ENCODE measurements around the gene NRXN3.

Gene NRXN3

DNA sequence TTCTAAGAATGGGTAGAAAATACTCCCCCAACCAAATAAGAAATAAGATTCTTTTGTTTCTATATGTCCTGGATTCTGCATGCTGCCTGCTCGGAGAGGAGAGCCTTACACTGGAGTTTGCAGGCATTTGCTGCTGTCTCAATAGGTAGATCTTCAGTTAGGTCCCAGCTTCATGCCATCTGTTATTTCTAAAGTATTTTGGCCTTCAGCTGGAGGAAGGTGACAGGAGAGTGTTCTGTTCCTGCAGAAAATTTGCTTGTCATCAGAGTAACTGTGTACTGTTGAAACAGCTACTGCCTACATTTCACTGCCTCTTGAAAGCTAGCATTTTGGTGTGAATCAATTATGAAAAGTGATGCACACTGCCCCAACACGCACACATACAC lies 966.9 kb downstream of the NRXN3 start:
- Histone ChIP-seq H3K4me1 (ENCODE audit: control insufficient read depth in 5 of 5, insufficient read depth in 5 of 5, low read length in 5 of 5) (no peaks in the 10 kb centered on the region), H3K4me3 (ENCODE audit: low read depth in 1 of 5, low read length in 5 of 5) (no peak overlapping the region), H3K36me3 (ENCODE audit: control insufficient read depth in 5 of 5, insufficient read depth in 5 of 5, low read length in 5 of 5) (no peaks in the 10 kb centered on the region), H3K9me3 (ENCODE audit: control insufficient read depth in 5 of 5, low read length in 5 of 5) (no peaks in the 10 kb centered on the region), H3K9ac (ENCODE audit: low read length in 5 of 5) (no peak overlapping the region), H3K27me3 (ENCODE audit: control insufficient read depth in 5 of 5, insufficient read depth in 4 of 5, low read length in 5 of 5) (no peaks in the 10 kb centered on the region), H3K27ac (ENCODE audit: low read depth, low read length) (no peak overlapping the region)

DNA sequence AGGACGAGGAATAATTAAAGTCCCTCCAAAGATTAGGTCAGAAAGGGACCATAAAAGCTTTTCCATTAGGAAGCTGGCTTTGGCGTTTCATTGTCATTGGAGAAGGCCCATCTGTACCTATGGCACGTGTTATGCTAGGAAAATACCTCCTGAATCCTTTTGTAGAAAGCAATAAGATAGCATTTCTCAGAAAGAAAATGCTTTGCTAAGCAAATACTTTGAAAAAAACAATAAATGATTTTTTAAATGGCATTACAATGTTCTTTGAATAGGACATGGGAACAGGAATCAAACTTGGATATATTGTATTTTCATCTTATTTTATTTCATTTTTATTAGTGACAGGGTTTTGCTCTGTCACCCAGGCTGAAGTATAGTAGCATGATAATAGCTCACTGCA lies 967.7 kb downstream of the NRXN3 start:
- Histone ChIP-seq H3K4me1 (ENCODE audit: control insufficient read depth in 5 of 5, insufficient read depth in 5 of 5, low read length in 5 of 5) (no peaks in the 10 kb centered on the region), H3K9me3 (ENCODE audit: control insufficient read depth in 5 of 5, low read length in 5 of 5) (no peaks in the 10 kb centered on the region), H3K4me3 (ENCODE audit: low read depth in 1 of 5, low read length in 5 of 5) (no peak overlapping the region), H3K36me3 (ENCODE audit: control insufficient read depth in 5 of 5, insufficient read depth in 5 of 5, low read length in 5 of 5) (no peaks in the 10 kb centered on the region), H3K9ac (ENCODE audit: low read length in 5 of 5) (no peak overlapping the region), H3K27ac (ENCODE audit: low read depth, low read length) (no peak overlapping the region), H3K27me3 (ENCODE audit: control insufficient read depth in 5 of 5, insufficient read depth in 4 of 5, low read length in 5 of 5) (no peaks in the 10 kb centered on the region)

DNA sequence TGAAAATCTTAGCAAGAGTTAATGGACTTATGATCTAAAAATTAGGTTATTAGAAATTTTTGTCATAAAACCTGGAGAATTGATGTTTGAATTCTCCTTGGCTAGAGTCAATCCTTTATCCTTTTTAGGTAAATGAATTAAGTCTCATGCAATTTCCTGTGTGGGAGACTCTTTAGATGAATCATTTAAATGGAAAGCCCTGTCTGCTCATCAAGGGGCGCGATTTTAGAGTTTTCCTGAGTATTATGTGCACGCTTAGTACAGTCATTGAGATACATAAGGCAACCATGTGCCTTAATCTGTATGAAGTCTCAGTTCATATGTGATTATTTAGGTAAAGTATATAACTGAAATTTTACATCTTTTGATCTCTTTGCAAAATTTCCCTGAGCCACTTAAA lies 974.7 kb downstream of the NRXN3 start:
- no peak overlapping the region for H3K27ac ChIP-seq (ENCODE audit: low read depth, low read length)
- H3K27me3 ChIP-seq (ENCODE audit: control insufficient read depth in 5 of 5, insufficient read depth in 4 of 5, low read length in 5 of 5), result no peaks in the 10 kb centered on the region
- H3K4me1 ChIP-seq (ENCODE audit: control insufficient read depth in 5 of 5, insufficient read depth in 5 of 5, low read length in 5 of 5), result no peaks in the 10 kb centered on the region
- no peak overlapping the region for H3K4me3 ChIP-seq (ENCODE audit: low read depth in 1 of 5, low read length in 5 of 5)
- no peak overlapping the region for H3K9ac ChIP-seq (ENCODE audit: low read length in 5 of 5)
- no peaks in the 10 kb centered on the region for H3K36me3 ChIP-seq (ENCODE audit: control insufficient read depth in 5 of 5, insufficient read depth in 5 of 5, low read length in 5 of 5)
- H3K9me3 ChIP-seq (ENCODE audit: control insufficient read depth in 5 of 5, low read length in 5 of 5), result no peaks in the 10 kb centered on the region

DNA sequence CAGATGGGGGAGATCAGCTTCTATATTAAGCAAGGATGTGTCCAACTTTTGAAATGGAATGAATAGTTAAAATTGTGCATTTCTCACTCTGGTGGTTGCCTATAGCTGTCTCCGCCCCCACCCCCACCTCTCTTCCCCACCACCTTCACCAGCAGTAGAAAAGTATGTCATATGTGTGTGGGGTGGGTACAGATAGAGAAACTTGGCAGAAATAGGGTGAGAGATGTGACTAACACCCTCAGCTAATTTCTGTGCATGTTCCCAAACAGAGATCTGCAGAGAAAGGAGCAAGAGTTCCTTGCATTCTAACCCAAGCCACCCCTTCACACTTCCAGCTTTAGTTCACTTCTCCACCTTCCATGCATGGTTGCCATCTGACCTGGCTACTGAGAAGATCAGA lies 980.1 kb downstream of the NRXN3 start:
- no peak overlapping the region for H3K27ac ChIP-seq (ENCODE audit: low read depth, low read length)
- H3K9me3 ChIP-seq (ENCODE audit: control insufficient read depth in 5 of 5, low read length in 5 of 5), result no peaks in the 10 kb centered on the region
- H3K9ac ChIP-seq (ENCODE audit: low read length in 5 of 5), result no peak overlapping the region
- no peaks in the 10 kb centered on the region for H3K4me1 ChIP-seq (ENCODE audit: control insufficient read depth in 5 of 5, insufficient read depth in 5 of 5, low read length in 5 of 5)
- H3K36me3 ChIP-seq (ENCODE audit: control insufficient read depth in 5 of 5, insufficient read depth in 5 of 5, low read length in 5 of 5), result no peaks in the 10 kb centered on the region
- no peaks in the 10 kb centered on the region for H3K27me3 ChIP-seq (ENCODE audit: control insufficient read depth in 5 of 5, insufficient read depth in 4 of 5, low read length in 5 of 5)
- no peak overlapping the region for H3K4me3 ChIP-seq (ENCODE audit: low read depth in 1 of 5, low read length in 5 of 5)

DNA sequence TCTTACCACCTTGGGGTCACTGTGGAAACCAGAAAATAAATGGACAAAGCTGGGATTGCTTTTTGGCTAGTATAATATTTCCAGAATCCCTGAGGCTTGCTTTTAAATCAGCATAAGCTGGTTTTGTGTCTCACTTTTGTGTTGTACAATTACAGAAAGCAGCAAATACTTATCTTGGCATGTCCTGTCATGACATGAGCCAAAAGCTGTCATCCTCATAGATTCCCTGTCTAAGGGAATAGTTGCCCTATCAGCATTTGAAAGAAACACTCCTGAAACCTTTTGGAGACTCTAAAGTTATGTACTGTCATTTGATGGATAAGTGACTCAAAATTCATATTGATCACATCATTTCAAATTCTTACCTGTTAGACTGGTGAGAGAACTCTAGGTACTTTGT lies 987.2 kb downstream of the NRXN3 start:
- no peaks in the 10 kb centered on the region for H3K36me3 ChIP-seq (ENCODE audit: control insufficient read depth in 5 of 5, insufficient read depth in 5 of 5, low read length in 5 of 5)
- H3K4me1 ChIP-seq (ENCODE audit: control insufficient read depth in 5 of 5, insufficient read depth in 5 of 5, low read length in 5 of 5), result no peaks in the 10 kb centered on the region
- H3K4me3 ChIP-seq (ENCODE audit: low read depth in 1 of 5, low read length in 5 of 5), result no peak overlapping the region
- no peaks in the 10 kb centered on the region for H3K9me3 ChIP-seq (ENCODE audit: control insufficient read depth in 5 of 5, low read length in 5 of 5)
- H3K27ac ChIP-seq (ENCODE audit: low read depth, low read length), result no peak overlapping the region
- no peak overlapping the region for H3K9ac ChIP-seq (ENCODE audit: low read length in 5 of 5)
- no peaks in the 10 kb centered on the region for H3K27me3 ChIP-seq (ENCODE audit: control insufficient read depth in 5 of 5, insufficient read depth in 4 of 5, low read length in 5 of 5)

DNA sequence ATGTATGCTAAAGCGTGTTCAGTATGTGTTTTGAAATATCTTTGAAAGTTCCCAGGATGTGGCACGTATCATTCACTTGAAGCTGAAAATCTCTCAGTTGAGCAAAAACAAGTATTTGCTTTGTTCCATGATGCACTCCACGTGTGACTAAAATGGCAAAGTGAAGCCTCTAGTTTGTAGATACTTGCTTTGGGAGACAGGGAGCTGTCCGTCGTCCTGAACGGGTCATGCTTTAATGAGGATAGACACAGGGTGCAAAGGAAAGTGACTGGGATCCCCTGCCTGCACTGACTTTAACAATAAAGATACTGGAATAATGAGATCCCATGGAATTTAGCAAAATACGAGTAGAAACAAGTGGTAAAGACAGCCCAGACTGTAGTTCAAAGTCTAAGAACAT lies 991.4 kb downstream of the NRXN3 start:
- no peak overlapping the region for H3K27ac ChIP-seq (ENCODE audit: low read depth, low read length)

DNA sequence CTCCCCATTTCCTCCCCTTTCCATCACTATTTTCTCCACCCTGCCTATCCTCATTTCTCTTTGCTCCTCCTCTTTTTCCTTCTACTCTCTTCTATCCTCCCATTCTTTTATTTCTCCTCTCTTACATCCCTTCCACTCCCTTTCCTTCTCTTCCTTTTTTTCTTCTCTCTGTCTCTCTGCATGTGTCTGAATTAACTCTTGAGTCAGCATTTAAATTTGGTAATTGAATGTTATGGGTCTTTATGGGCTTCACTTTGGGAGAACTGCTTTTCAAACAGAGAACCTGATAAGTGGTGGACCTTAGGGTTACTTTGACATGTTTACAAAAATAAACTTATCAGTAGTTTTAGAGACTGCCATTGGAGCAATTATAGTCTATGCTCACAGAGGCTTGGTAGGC lies 992.7 kb downstream of the NRXN3 start:
- peaks cover 0 to 2% (median 0%) of the 10 kb centered on the region in 5 donors for H3K9me3 ChIP-seq (ENCODE audit: control insufficient read depth in 5 of 5, low read length in 5 of 5)
- no peaks in the 10 kb centered on the region for H3K27me3 ChIP-seq (ENCODE audit: control insufficient read depth in 5 of 5, insufficient read depth in 4 of 5, low read length in 5 of 5)
- no peak overlapping the region for H3K9ac ChIP-seq (ENCODE audit: low read length in 5 of 5)

More for the DNA sequence above, 991.4 kb downstream of the NRXN3 start:
- H3K36me3 ChIP-seq (ENCODE audit: control insufficient read depth in 5 of 5, insufficient read depth in 5 of 5, low read length in 5 of 5), result no peaks in the 10 kb centered on the region
- no peaks in the 10 kb centered on the region for H3K27me3 ChIP-seq (ENCODE audit: control insufficient read depth in 5 of 5, insufficient read depth in 4 of 5, low read length in 5 of 5)
- H3K4me1 ChIP-seq (ENCODE audit: control insufficient read depth in 5 of 5, insufficient read depth in 5 of 5, low read length in 5 of 5), result peaks cover 0 to 5% (median 0%) of the 10 kb centered on the region in 5 donors
- H3K9me3 ChIP-seq (ENCODE audit: control insufficient read depth in 5 of 5, low read length in 5 of 5), result peaks cover 0 to 2% (median 0%) of the 10 kb centered on the region in 5 donors
- no peak overlapping the region for H3K4me3 ChIP-seq (ENCODE audit: low read depth in 1 of 5, low read length in 5 of 5)
- H3K9ac ChIP-seq (ENCODE audit: low read length in 5 of 5), result no peak overlapping the region

DNA sequence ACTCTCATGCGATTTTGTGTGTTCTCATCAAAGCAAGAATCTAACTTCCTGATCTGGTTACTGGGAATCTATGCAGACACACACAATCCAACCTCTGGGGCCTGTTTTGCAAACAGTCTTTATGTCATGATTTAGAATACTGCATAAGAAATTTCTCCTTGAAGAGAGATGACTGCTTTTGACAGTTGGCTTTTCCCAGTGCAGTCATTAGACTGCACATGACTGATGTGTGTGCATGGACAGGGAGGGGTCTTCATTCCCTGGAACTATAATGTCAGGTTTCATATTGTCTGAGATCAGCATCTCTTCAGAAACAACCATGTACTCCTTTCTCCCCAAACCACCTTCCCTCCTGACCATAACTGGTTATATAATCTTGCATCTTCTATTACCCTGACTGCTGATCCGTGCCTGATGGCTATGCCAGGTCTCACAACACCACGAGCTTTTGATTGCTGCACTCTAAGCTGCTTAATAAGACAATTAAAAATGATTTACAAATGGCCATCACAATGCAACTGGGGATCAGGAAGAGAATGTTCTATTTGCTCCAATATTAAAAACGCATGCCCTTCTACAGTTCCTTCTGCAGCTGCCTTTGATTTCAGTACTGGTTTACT lies 995.4 kb downstream of the NRXN3 start:
- no peaks in the 10 kb centered on the region for H3K36me3 ChIP-seq (ENCODE audit: control insufficient read depth in 5 of 5, insufficient read depth in 5 of 5, low read length in 5 of 5)
- H3K27ac ChIP-seq (ENCODE audit: low read depth, low read length), result no peak overlapping the region
- H3K9me3 ChIP-seq (ENCODE audit: control insufficient read depth in 5 of 5, low read length in 5 of 5), result peaks cover 0 to 2% (median 0%) of the 10 kb centered on the region in 5 donors
- H3K4me1 ChIP-seq (ENCODE audit: control insufficient read depth in 5 of 5, insufficient read depth in 5 of 5, low read length in 5 of 5), result peaks cover 0 to 5% (median 0%) of the 10 kb centered on the region in 5 donors
- no peak overlapping the region for H3K4me3 ChIP-seq (ENCODE audit: low read depth in 1 of 5, low read length in 5 of 5)
- no peaks in the 10 kb centered on the region for H3K27me3 ChIP-seq (ENCODE audit: control insufficient read depth in 5 of 5, insufficient read depth in 4 of 5, low read length in 5 of 5)
- no peak overlapping the region for H3K9ac ChIP-seq (ENCODE audit: low read length in 5 of 5)

More for the DNA sequence above, 992.7 kb downstream of the NRXN3 start:
- H3K4me1 ChIP-seq (ENCODE audit: control insufficient read depth in 5 of 5, insufficient read depth in 5 of 5, low read length in 5 of 5), result peaks cover 0 to 5% (median 0%) of the 10 kb centered on the region in 5 donors
- H3K36me3 ChIP-seq (ENCODE audit: control insufficient read depth in 5 of 5, insufficient read depth in 5 of 5, low read length in 5 of 5), result no peaks in the 10 kb centered on the region
- no peak overlapping the region for H3K4me3 ChIP-seq (ENCODE audit: low read depth in 1 of 5, low read length in 5 of 5)
- no peak overlapping the region for H3K27ac ChIP-seq (ENCODE audit: low read depth, low read length)

DNA sequence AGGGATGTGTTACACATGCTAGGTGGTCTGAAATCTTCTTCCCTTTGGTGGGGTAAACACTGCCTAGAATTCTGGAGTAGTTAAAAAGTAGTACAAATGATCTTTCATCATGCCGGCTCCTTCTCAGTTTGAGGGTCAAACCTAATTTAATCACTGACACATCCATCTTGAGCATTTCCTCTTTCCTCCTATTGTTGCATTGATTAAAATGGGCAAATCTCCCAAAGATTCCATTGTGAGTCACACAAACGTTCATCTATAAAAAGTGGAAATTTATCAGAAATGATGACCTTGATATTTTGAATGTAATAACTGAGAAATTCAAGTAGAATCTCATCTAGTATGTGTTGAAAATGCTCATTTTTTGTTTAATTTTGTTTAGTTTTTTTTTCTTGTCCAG lies 996.0 kb downstream of the NRXN3 start:
- Histone ChIP-seq H3K9me3 (ENCODE audit: control insufficient read depth in 5 of 5, low read length in 5 of 5) (peaks cover 0 to 2% (median 0%) of the 10 kb centered on the region in 5 donors), H3K9ac (ENCODE audit: low read length in 5 of 5) (no peak overlapping the region), H3K27me3 (ENCODE audit: control insufficient read depth in 5 of 5, insufficient read depth in 4 of 5, low read length in 5 of 5) (no peaks in the 10 kb centered on the region), H3K36me3 (ENCODE audit: control insufficient read depth in 5 of 5, insufficient read depth in 5 of 5, low read length in 5 of 5) (no peaks in the 10 kb centered on the region), H3K27ac (ENCODE audit: low read depth, low read length) (no peak overlapping the region), H3K4me3 (ENCODE audit: low read depth in 1 of 5, low read length in 5 of 5) (no peak overlapping the region), H3K4me1 (ENCODE audit: control insufficient read depth in 5 of 5, insufficient read depth in 5 of 5, low read length in 5 of 5) (peaks cover 0 to 5% (median 0%) of the 10 kb centered on the region in 5 donors)

DNA sequence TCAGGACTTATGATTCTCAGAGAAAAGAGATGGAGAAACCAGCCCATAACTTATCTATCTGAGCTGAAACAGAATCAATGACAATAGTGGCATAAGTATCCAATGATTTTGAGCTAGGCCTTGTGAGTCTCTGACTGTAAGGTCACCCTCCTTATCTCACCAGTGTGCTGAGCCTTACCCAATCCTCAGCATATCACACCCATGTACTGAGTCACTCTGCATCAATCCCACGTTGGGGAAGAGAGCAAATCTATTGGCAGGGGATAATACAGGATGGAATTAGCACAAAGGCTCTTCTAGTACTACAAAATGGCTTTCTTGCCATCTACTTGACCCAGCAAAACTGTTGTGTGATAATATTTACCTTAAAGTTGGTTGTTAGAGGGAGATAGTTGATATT lies 997.8 kb downstream of the NRXN3 start:
- Histone ChIP-seq H3K4me1 (ENCODE audit: control insufficient read depth in 5 of 5, insufficient read depth in 5 of 5, low read length in 5 of 5) (peaks cover 0 to 5% (median 0%) of the 10 kb centered on the region in 5 donors), H3K36me3 (ENCODE audit: control insufficient read depth in 5 of 5, insufficient read depth in 5 of 5, low read length in 5 of 5) (no peaks in the 10 kb centered on the region), H3K4me3 (ENCODE audit: low read depth in 1 of 5, low read length in 5 of 5) (no peak overlapping the region), H3K27me3 (ENCODE audit: control insufficient read depth in 5 of 5, insufficient read depth in 4 of 5, low read length in 5 of 5) (no peaks in the 10 kb centered on the region), H3K27ac (ENCODE audit: low read depth, low read length) (no peak overlapping the region), H3K9me3 (ENCODE audit: control insufficient read depth in 5 of 5, low read length in 5 of 5) (no peaks in the 10 kb centered on the region), H3K9ac (ENCODE audit: low read length in 5 of 5) (no peak overlapping the region)
